SJSA1 (cell line): ENCODE data around the gene FAF1. TPM values are rescaled to one million over a fixed set of nuclear protein-coding genes. Genes with fewer than 3 reads are reported as not detected.
"Not testable (repeated sequence)": the region's sequence is repeated elsewhere in the genome, so short reads cannot be mapped to it uniquely, and the experiment has no call there.

Experiments
- DNase-seq, 2 experiments: peaks; one replicate each; pipeline ENCODE4 v3.0.0-alpha.2; 2015 to 2020; ENCODE audit warnings: low spot score in 2 of 2, low read depth in 1 of 2
- H3K27ac ChIP-seq: fragments of 250-450 bp; sonication (Bioruptor Pico); 2 replicates; pipeline ENCODE4 v1.5.1; 2020; ENCODE audit warnings: mild to moderate bottlenecking, moderate library complexity
- H3K27me3 ChIP-seq: fragments of 250-450 bp; sonication (Bioruptor Pico); replicated peaks from 2 replicates; pipeline ENCODE4 v1.5.1; 2020; ENCODE audit warnings: mild to moderate bottlenecking, moderate library complexity
- H3K36me3 ChIP-seq: fragments of 250-450 bp; sonication (Bioruptor Pico); 2 replicates; pipeline ENCODE4 v1.5.1; 2020; ENCODE audit warnings: mild to moderate bottlenecking
- H3K4me1 ChIP-seq: fragments of 250-450 bp; sonication (Bioruptor Pico); replicated peaks from 2 replicates; pipeline ENCODE4 v1.6.1; 2021; ENCODE audit warnings: mild to moderate bottlenecking
- H3K4me3 ChIP-seq: fragments of 250-450 bp; sonication (Bioruptor Pico); 2 replicates; pipeline ENCODE4 v1.5.1; 2020; ENCODE audit warnings: mild to moderate bottlenecking
- H3K9me3 ChIP-seq: fragments of 250-450 bp; sonication (Bioruptor Pico); replicated peaks from 2 replicates; pipeline ENCODE4 v1.5.1; 2020; ENCODE audit warnings: mild to moderate bottlenecking
- total RNA-seq: library from RNA; depleted of rRNA; stranded (reverse); fragments of >200 nt; shearing (Covaris generic); gene quantifications from 2 replicates; pipeline ENCODE4 v1.2.3, GENCODE V29; 2014

FAF1 gene
- total RNA-seq, 1 experiment from 2014 or later, result 96.3 TPM

- H3K4me3 ChIP-seq, result no peak overlapping the region
- no peak for DNase-seq
- H3K4me1 ChIP-seq, result no peaks in the 10 kb centered on the region
- H3K9me3 ChIP-seq, result no peaks in the 10 kb centered on the region
- no peaks in the 10 kb centered on the region; the same call in 1 of the 2 replicates for H3K36me3 ChIP-seq
- no peaks in the 10 kb centered on the region for H3K27me3 ChIP-seq
- no peak overlapping the region for H3K27ac ChIP-seq
Measured at GRCh38 chr1:50766688-50767087, 193.4 kb downstream of the FAF1 start.

- not testable (repeated sequence) for H3K36me3 ChIP-seq, H3K27me3 ChIP-seq, H3K27ac ChIP-seq, H3K9me3 ChIP-seq, H3K4me1 ChIP-seq, H3K4me3 ChIP-seq, DNase-seq
Measured at GRCh38 chr1:50756543-50756942, 203.5 kb downstream of the FAF1 start.

- not testable (repeated sequence) for DNase-seq, H3K36me3 ChIP-seq, H3K4me3 ChIP-seq, H3K27ac ChIP-seq, H3K4me1 ChIP-seq, H3K9me3 ChIP-seq, H3K27me3 ChIP-seq
Measured at GRCh38 chr1:50754764-50755163, 205.3 kb downstream of the FAF1 start.

GRCh38 chr1:50750021-50750619 is 209.9 kb downstream of the FAF1 start:
- H3K9me3 ChIP-seq, result no peaks in the 10 kb centered on the region
- H3K4me1 ChIP-seq, result no peaks in the 10 kb centered on the region
- H3K4me3 ChIP-seq, result no peak overlapping the region
- no peak overlapping the region for H3K27ac ChIP-seq
- no peaks in the 10 kb centered on the region for H3K27me3 ChIP-seq
- DNase-seq, result peak in 1 of 2 experiments; percentile 16
- peaks cover 5% of the 10 kb centered on the region; the same call in 1 of the 2 replicates for H3K36me3 ChIP-seq

- DNase-seq, result no peak
- Histone ChIP-seq H3K4me3 (no peak overlapping the region), H3K27ac (no peak overlapping the region), H3K4me1 (no peaks in the 10 kb centered on the region), H3K36me3 (peaks cover 17% of the 10 kb centered on the region), H3K27me3 (no peaks in the 10 kb centered on the region), H3K9me3 (no peaks in the 10 kb centered on the region)
Measured at GRCh38 chr1:50747394-50747793, 212.7 kb downstream of the FAF1 start.

- no peaks in the 10 kb centered on the region for H3K9me3 ChIP-seq
- H3K36me3 ChIP-seq, result peaks cover 26% of the 10 kb centered on the region
- H3K27ac ChIP-seq, result no peak overlapping the region
- H3K4me3 ChIP-seq, result no peak overlapping the region
- H3K27me3 ChIP-seq, result no peaks in the 10 kb centered on the region
- no peak for DNase-seq
- no peaks in the 10 kb centered on the region for H3K4me1 ChIP-seq
Measured at GRCh38 chr1:50742523-50742922, 217.5 kb downstream of the FAF1 start.

- H3K4me3 ChIP-seq, result no peak overlapping the region
- H3K4me1 ChIP-seq, result no peaks in the 10 kb centered on the region
- no peaks in the 10 kb centered on the region for H3K9me3 ChIP-seq
- H3K36me3 ChIP-seq, result peaks cover 18% of the 10 kb centered on the region
- H3K27me3 ChIP-seq, result no peaks in the 10 kb centered on the region
- no peak overlapping the region for H3K27ac ChIP-seq
- no peak for DNase-seq
Measured at GRCh38 chr1:50739125-50739524, 220.9 kb downstream of the FAF1 start.

GRCh38 chr1:50735443-50735842 is 224.6 kb downstream of the FAF1 start:
- Histone ChIP-seq H3K4me1 (no peaks in the 10 kb centered on the region), H3K36me3 (peaks cover 14% of the 10 kb centered on the region), H3K27me3 (no peaks in the 10 kb centered on the region), H3K9me3 (no peaks in the 10 kb centered on the region), H3K4me3 (no peak overlapping the region), H3K27ac (no peak overlapping the region)
- peak in 1 of 2 experiments; percentile 10 for DNase-seq

GRCh38 chr1:50727578-50727977 is 232.5 kb downstream of the FAF1 start:
- H3K27ac ChIP-seq, H3K9me3 ChIP-seq, H3K36me3 ChIP-seq, H3K4me3 ChIP-seq, H3K4me1 ChIP-seq, H3K27me3 ChIP-seq, DNase-seq: not testable (repeated sequence)

GRCh38 chr1:50724626-50725286 is 235.3 kb downstream of the FAF1 start:
- no peak for DNase-seq
- no peaks in the 10 kb centered on the region for H3K9me3 ChIP-seq
- peaks cover 5% of the 10 kb centered on the region; the same call in 1 of the 2 replicates for H3K36me3 ChIP-seq
- H3K27ac ChIP-seq, result no peak overlapping the region
- no peaks in the 10 kb centered on the region for H3K27me3 ChIP-seq
- H3K4me3 ChIP-seq, result no peak overlapping the region
- no peaks in the 10 kb centered on the region for H3K4me1 ChIP-seq

GRCh38 chr1:50720457-50721053 is 239.5 kb downstream of the FAF1 start:
- H3K27ac ChIP-seq, result no peak overlapping the region
- no peaks in the 10 kb centered on the region for H3K9me3 ChIP-seq
- DNase-seq, result no peak
- H3K27me3 ChIP-seq, result no peaks in the 10 kb centered on the region
- no peaks in the 10 kb centered on the region for H3K4me1 ChIP-seq
- H3K4me3 ChIP-seq, result no peak overlapping the region
- H3K36me3 ChIP-seq, result peaks cover 5% of the 10 kb centered on the region; the same call in 1 of the 2 replicates

- Histone ChIP-seq H3K9me3 (no peaks in the 10 kb centered on the region), H3K4me3 (no peak overlapping the region), H3K27me3 (no peaks in the 10 kb centered on the region), H3K27ac (no peak overlapping the region), H3K4me1 (no peaks in the 10 kb centered on the region), H3K36me3 (no peaks in the 10 kb centered on the region; the same call in 1 of the 2 replicates)
- no peak for DNase-seq
Measured at GRCh38 chr1:50719126-50719525, 240.9 kb downstream of the FAF1 start.

- H3K4me3 ChIP-seq, result no peak overlapping the region
- H3K27ac ChIP-seq, result no peak overlapping the region
- H3K4me1 ChIP-seq, result no peaks in the 10 kb centered on the region
- no peak for DNase-seq
- no peaks in the 10 kb centered on the region for H3K9me3 ChIP-seq
- H3K27me3 ChIP-seq, result no peaks in the 10 kb centered on the region
- H3K36me3 ChIP-seq, result no peaks in the 10 kb centered on the region; the same call in 1 of the 2 replicates
Measured at GRCh38 chr1:50717327-50717726, 242.7 kb downstream of the FAF1 start.

GRCh38 chr1:50716455-50716854 is 243.6 kb downstream of the FAF1 start:
- not testable (repeated sequence) for H3K9me3 ChIP-seq, H3K36me3 ChIP-seq, H3K4me3 ChIP-seq, DNase-seq, H3K4me1 ChIP-seq, H3K27ac ChIP-seq, H3K27me3 ChIP-seq
